ENCODE measurements around the gene GCHFR. TPM values are rescaled to one million over a fixed set of nuclear protein-coding genes. Genes with fewer than 3 reads are reported as not detected.

Gene GCHFR
- total and polyA plus RNA-seq, 8 donors = 4.9 to 21.4 (median 8.7) TPM

DNA sequence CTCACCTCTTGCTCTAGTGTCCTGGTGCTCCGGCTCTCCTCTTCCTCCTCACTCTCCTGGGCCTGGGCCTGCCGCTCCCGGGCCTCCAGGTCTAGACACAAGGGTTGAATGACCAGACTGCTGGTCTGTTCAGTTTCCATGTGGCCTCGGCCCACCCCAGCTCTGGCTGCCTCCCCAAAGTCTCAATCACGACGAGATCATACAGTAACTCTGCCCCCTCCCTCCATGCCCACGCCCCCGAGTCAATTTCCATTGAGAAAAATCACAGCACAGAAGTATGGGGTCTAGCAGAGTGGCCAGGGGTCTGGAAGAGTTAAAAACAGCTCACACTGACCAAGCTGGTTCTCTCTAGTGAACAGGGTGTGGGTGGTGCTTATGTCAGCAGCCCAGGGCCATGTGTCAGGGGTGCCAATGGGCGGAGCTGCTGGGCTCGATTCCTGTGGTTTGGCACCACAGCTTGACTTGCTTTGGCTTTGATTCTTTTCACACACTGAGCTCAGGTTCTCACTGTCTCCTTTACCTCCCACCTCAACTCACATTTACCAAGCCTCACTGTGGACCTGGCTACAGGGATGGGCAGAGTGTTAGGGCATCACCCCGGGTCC, 12.8 kb downstream of the GCHFR start:
- WGBS, 2 donors = 59 to 76% methylated on average over 11 of the region's 11 CpGs
- H3K9me3 ChIP-seq = no peaks in the 10 kb centered on the region
- intact Hi-C loops (cut with DNase I) = no loop called here
- ATAC-seq (peak; percentile 55 to 98 (median 88)), FAIRE-seq (no peak), DNase-seq (peak in 4 of 6 donors; percentile 38 to 63 (median 47))
- peaks cover 0 to 43% (median 18%) of the 10 kb centered on the region in 3 donors for H3K36me3 ChIP-seq
- peak overlapping the region in 1 of 4 donors; percentile 39 for H3K27ac ChIP-seq
- no peaks in the 10 kb centered on the region for H3K27me3 ChIP-seq
- H3K4me1 ChIP-seq = no peaks in the 10 kb centered on the region
- TF ChIP-seq, protein P1, sequence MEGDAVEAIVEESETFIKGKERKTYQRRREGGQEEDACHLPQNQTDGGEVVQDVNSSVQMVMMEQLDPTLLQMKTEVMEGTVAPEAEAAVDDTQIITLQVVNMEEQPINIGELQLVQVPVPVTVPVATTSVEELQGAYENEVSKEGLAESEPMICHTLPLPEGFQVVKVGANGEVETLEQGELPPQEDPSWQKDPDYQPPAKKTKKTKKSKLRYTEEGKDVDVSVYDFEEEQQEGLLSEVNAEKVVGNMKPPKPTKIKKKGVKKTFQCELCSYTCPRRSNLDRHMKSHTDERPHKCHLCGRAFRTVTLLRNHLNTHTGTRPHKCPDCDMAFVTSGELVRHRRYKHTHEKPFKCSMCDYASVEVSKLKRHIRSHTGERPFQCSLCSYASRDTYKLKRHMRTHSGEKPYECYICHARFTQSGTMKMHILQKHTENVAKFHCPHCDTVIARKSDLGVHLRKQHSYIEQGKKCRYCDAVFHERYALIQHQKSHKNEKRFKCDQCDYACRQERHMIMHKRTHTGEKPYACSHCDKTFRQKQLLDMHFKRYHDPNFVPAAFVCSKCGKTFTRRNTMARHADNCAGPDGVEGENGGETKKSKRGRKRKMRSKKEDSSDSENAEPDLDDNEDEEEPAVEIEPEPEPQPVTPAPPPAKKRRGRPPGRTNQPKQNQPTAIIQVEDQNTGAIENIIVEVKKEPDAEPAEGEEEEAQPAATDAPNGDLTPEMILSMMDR (IDR thresholded peaks at IDR 0.05) = no peak
- no peak overlapping the region for H3K4me3 ChIP-seq

DNA sequence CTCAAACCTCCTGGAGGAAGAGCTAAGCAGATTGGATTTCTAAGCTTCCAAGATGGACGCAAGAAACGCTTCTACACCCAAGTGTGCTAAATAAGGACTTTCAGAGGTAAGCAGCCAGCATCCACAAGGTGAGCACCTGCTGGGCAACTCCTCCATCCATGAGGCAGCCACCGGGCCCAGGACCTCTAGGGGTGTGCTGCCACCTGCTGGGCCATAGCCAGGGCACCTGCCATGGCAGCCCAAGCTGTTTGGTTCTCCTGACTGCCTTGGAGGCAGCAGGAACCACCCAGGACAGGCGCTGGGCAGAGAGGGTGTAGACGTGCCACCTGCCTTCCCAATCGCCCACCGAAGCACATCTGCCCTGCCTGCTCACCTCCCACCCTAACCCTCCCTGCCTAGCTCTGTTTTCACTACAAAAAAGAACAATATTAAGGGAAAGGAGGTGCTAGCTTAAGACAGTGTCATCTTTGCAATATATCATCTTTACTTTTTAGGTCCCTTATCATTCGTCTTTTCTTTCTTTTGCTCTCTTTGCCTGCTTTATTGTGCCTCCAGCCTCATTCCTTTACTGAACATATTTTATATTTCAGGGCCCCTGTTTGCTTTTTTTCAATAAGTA, 18.9 kb downstream of the GCHFR start:
- no peaks in the 10 kb centered on the region for H3K27me3 ChIP-seq
- TF ChIP-seq, protein P1 (IDR thresholded peaks at IDR 0.05) = peak; percentile 73 to 78 (median 76)
- ATAC-seq (peak; percentile 73 to 93 (median 88)), FAIRE-seq (no peak), DNase-seq (peak; percentile 71 to 94 (median 86))
- no peaks in the 10 kb centered on the region for H3K9me3 ChIP-seq
- WGBS, 2 donors = 15 to 18% methylated on average over 8 of the region's 8 CpGs
- H3K27ac ChIP-seq = no peak overlapping the region
- H3K4me3 ChIP-seq = no peak overlapping the region
- intact Hi-C loops (cut with DNase I) = no loop called here
- peaks cover 0 to 11% (median 0%) of the 10 kb centered on the region in 3 donors for H3K36me3 ChIP-seq
- H3K4me1 ChIP-seq = peaks cover 25 to 28% (median 26%) of the 10 kb centered on the region in 3 donors

DNA sequence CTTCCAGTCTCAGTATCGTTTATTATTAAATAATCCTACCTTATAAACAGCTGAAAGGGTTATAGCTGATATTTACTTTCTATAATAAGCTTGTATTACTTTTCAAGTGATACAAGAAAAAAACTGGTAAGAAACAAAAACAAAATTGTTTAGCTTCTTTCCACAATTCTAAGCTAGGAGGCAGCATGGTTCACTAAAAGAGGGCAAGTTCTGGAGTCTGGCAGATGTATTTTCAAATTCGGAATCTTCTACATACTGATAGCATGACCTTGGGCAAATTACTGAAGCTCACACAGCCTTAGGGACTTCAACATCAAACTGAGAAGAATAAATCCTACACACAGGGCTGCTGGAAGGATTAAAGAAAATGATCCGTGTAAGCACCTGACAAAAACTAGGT, 21.3 kb downstream of the GCHFR start:
- intact Hi-C loops (cut with DNase I) = no loop called here
- FAIRE-seq = no peak

DNA sequence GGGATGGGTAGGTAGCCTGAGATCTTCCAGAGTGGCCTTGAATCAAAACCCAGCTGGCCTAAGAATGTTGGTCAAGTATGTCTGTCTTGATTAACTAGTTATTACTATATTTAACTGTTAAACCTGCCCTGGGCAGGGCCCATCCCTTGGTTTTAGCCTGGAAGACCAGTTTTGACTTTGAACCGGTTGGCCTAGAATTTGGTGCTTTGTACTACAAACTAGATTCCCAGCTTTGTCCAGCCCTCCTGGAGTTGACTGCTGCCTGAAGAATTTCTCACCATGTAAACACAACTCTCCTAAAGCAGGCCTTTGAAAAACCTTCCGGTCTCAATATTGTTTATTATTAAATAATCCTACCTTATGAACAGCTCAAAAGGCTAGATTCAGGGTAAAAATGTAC, 21.9 kb downstream of the GCHFR start:
- intact Hi-C loops (cut with DNase I) = no loop called here

More for the DNA sequence above, 21.3 kb downstream of the GCHFR start:
- Histone ChIP-seq H3K36me3 (no peaks in the 10 kb centered on the region), H3K27ac (peak overlapping the region; percentile 24 to 92 (median 62)), H3K9me3 (no peaks in the 10 kb centered on the region), H3K27me3 (no peaks in the 10 kb centered on the region), H3K4me1 (peaks cover 31 to 39% (median 34%) of the 10 kb centered on the region in 3 donors), H3K4me3 (no peak overlapping the region)
- TF ChIP-seq, protein P1 (IDR thresholded peaks at IDR 0.05) = no peak
- 49 to 51% methylated on average over 3 of the region's 3 CpGs for WGBS, 2 donors
- no peak for DNase-seq
- ATAC-seq = peak in 1 of 4 donors; percentile 13

More for the DNA sequence above, 21.9 kb downstream of the GCHFR start:
- Histone ChIP-seq H3K36me3 (no peaks in the 10 kb centered on the region), H3K4me1 (peaks cover 31 to 45% (median 34%) of the 10 kb centered on the region in 3 donors), H3K4me3 (no peak overlapping the region), H3K27me3 (no peaks in the 10 kb centered on the region), H3K27ac (peak overlapping the region; percentile 24 to 92 (median 62)), H3K9me3 (no peaks in the 10 kb centered on the region)
- TF ChIP-seq, protein P1 (IDR thresholded peaks at IDR 0.05) = no peak
- ATAC-seq (no peak), FAIRE-seq (no peak), DNase-seq (no peak)
- WGBS, 2 donors = 47 to 57% methylated on average over 2 of the region's 2 CpGs
